NCI-H146 treated with DMSO at 0.1 percent for 48 hours (cell line): ENCODE data around the gene KDELR3.
"Not testable (repeated sequence)": the region's sequence is repeated elsewhere in the genome, so short reads cannot be mapped to it uniquely, and the experiment has no call there.

Source experiments
- DNase-seq: peaks from one replicate; lab custom pipeline; 2025; ENCODE audit not compliant: unreplicated experiment; lab: John Stamatoyannopoulos, UW

Gene KDELR3

DNA sequence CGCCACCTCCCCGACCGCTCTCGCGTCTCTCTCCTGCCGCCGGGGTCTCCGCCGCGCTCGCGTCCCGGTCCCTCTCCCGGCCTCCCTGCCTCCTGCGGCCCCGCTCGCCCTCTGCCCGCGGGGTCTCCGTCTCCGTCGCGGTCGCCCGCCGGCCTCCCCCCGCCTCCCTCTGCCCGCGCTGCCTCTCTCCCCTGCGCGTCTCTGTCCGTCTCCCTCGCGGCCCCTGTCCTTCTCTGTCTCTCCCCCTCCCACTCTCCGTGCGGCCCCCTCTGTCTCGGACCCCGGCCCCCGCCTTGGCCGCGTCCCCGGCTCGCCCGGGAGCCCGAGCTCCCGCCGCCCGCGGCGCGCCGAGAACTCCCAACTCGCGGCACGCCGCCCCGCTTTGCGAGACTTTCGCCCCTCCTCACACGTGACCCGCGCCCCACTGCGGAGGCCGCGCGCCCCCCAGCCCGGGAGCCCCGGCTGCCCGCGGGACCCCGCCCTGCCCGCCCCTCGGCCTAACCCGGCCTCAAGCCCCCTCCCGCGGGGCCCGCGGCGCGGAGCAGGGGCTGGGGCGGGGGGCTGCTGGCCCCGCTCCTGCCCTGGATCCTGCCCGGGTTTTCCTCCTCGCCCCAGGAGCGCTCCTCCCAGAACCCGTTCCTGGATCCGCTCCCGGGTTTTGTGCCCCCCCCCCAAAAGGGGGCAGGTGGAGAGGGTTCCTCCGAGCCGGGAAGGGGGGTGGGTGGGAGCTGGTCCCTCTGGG lies 12.2 kb upstream of the KDELR3 start:
- no peak for DNase-seq

DNA sequence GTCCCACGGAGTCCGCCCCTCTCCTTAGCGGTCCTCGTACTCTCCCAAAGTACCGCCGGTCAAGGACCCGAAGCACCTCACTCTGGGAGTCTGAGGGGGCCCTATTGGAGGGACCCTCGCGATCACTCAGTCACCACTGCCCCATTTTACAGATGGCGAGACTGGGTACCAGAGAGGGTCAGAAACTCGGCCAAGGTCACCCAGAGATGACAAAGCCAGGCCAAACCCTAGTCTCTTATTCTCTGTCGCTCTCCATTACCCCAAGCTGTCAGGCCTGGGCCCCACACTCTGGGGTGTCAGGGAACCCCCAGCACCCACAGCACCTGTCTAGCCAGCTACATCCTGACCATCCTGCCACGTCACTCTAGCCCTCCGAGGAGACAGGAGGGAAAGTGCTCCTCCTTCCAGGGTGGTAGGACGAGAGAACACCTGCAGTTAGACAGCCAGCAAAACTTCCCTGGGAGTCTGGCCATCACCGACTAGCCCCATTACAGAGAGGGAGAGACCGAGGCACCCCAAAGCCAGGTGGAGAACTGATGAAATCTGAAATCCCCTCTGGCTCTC lies 11.5 kb upstream of the KDELR3 start:
- DNase-seq, result no peak

DNA sequence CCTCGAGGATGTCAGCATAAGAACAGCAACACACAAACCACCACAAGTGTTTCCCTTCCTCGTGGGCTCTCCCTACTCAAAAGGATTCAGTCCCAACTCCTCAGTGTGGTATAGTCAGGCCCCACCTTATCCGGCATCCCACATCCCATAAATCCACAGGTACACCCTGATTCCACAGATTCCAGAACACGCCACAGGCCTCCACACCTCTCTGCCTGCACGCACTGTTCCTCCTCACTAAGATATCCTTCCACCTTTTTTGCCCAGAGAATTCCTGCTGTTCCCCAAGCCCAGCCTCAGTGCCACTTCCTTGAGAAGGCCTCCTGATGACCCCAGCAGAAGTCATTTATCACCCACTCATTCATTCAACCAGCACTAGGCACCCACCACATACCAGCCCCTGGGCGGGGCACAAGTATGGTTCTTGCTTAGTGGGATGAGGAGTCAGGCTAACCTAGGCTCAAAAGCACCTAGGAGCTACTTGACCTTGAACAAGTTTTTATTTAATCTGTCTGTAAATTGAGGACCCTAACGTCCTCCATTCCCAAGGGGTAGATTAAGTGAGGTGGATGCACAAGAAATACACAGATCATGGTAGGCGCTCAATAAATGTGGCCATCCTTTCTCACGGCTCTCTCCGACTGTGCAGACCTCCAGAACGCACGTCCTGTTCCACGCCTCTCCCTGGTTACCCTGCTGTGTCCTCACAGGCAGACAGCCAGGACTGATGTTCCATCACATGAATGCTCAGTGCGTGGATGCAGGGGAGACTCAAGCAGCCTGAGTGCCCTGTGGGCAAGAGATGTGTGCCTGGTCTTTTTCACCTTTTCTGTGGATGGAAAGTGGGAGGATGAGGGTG lies 10.8 kb upstream of the KDELR3 start:
- no peak for DNase-seq

DNA sequence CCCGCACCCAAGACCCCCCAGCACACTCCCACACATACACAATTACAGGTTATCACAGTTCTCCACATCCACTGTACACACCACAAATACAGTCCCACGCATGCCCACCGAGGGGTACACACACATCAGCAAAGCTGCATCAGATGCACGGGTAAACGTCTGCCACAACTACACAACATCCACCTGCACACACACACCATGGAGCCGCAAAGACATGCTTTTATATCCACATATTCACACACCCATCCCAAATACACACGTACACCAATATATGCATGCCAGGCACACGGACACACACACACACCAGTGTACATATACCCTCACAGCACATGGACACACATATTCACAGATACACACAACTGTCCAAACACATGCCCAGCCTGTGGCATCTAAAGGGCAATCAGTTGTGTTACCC lies 7.5 kb upstream of the KDELR3 start:
- DNase-seq, result no peak

DNA sequence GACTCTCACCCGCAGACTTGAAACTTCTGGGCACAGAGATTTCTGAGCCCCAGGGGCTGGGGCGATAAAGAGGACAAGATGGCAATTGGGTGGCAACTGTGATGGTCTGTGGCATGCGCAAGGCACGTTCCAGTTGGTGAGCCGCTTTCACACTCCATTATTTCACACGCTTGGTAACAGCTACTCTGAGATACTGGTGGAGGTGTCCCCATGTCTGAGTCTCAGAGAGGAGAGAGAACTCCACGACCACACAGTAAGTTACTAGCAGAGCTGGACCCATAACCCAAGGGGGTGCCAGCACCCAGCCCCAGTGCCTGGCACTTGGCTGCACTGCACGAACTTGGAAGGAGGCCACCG lies 6.9 kb upstream of the KDELR3 start:
- DNase-seq, result no peak

DNA sequence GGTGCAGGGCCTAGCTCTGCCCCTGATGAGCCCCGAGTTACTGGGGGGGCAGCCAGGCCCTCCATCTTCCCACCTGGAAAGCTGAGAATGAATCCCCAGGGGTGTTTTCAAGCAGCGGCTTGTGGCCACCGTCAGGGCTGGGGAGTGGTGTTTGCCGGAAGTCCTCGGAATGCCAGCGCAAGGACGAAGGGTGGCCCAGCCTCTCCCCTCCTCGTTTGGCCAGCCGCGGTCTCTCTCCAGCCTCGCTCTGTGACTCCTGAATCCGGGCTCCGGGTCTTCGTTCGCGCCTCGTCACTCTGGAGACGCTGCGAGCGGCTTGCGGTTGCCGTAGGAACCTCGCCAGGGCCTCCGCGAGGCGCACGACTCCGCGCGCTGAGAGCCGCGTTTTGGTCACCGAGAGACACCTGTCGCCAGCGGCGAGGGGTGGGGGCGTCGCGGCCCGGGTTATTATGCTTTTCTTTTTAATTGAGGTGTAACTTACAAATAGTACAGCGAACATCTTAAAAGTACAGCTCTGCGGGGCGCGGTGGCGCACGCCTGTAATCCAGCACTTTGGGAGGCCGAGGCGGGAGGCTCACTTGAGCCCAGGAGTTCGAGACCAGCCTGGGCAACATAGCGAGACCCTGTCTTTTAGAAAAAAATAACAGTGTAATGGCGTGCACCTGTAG lies 6.3 kb upstream of the KDELR3 start:
- DNase-seq, result peak; percentile 65

DNA sequence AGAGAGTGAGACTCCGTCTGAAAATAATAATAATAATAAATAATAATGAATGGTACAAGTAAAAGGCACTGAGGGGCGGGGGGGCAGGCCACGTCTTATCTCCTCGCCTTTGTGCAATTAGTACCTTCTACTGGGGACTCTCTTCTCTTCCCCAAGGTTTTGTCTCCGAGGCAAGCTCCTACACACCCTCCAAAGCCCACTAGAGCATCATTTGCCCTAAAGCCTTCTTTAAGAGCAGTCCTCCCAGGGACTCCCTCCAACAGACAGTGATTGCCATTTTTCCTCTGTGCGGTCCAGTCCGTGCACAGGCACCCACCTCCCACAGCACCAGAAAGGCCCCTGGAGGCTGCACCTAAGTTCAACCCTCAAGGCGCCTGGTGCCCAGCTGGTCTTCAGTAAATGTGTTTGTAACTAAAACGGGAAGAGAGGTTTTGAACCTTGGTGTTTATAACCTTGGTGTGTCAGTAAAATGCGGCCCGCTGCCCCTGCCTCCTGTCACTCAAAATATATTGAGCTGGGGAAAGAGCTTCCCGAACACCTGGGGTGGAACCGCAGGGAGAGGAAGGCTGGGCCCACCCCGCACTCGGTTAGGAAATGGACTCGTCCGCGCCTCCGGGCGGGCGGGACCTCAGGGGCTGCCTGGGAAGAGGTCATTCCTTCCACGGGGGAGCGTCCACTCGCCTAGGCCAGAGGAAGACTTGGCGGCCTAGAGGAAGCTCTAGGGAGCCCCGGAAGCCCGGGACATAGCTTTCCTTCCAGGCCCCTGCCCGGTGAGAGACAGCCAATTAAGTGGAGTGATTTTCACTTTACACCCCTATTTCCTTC lies 4.7 kb upstream of the KDELR3 start:
- no peak for DNase-seq

DNA sequence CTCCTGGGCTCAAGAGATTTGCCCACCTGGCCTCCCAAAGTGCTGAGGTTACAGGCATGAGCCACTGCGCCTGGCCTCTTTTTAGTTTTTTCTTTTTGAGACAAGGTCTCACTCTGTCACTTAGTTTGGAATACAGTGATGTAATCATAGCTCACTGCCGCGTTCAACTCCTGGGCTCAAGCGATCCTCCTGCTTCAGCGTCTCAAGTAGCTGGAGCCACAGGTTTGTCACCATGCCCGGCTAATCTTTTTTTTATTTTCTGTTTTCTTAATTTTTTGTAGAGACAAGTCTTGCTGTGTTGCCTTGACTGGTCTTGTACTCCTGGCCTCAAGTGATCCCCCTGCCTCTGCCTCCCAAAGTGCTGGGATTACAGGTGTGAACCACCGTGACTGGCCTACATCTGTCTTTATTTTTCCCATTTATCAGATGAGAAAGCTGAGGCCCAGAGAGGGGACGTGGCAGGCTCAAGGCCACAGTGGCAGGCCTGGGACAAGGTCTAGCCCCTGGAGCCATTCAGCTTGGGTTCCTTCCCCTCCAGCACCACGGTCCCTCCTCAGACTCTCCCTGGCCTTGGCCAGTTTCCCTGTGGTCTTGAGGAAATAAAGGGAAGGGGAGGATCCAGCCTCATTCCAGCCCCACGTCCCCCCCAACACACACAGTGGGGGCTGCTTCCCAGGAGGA lies 2.8 kb upstream of the KDELR3 start:
- no peak for DNase-seq

DNA sequence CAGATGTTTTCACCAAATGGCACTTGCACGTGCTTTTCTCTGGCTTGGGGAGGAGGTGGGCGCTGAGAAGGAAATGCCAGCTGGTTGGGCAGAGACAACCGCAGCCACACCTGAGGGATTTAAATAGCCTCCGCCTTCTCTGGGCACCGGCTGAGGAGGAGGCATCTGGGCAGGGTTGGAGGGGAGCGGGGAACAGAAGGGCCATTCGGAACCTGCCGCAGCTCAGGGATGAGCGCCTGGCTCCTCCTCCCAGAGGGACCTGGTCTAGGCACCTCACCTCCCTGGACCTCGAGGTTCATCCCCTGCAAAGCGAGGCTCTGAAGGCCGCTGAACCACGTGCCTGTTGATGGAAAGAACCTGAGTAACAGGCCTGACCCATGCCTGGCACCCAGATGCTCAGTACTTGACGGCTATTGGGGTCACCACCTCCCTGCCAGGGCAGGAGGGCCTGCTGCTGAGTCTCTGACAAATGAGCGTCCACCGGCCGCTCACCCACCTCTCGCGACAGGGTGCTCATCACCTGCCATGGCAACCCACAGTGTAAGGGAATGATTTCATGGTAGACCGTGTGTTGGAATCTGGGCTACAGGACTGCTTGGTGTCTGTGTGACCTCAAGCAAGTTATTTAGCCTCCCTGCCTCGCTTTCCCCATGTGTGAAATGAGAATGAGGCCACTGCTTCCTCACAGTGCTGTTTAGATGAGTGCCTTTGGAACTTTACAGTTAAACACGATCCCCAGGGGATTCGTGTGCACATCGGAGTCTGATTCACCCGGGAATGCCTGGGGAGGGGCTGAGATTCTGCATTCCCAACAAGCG lies 2.0 kb upstream of the KDELR3 start:
- DNase-seq, result no peak

DNA sequence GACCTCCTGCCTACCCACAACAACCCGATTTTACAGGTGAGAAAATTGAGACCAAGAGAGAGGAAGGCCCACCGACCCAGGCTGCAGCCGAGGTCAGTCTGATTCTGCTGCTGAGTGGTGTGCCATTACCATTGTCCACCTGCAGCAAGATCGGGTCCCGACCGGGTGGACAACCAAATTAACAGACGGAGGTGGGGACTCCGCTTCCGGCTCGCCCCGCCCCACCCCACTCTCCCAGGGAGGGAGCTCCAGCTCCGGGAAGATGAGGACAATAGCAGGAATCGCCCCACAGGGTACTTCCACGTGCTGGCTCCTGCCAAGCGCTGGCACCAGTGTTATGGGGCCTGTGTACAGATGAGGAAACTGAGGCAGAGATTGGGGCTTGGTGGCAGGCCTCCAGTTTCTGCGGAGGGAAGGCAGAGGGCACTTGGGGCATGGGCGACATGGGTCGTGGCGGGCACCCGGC lies 425 bp upstream of the KDELR3 start:
- DNase-seq, result no peak

DNA sequence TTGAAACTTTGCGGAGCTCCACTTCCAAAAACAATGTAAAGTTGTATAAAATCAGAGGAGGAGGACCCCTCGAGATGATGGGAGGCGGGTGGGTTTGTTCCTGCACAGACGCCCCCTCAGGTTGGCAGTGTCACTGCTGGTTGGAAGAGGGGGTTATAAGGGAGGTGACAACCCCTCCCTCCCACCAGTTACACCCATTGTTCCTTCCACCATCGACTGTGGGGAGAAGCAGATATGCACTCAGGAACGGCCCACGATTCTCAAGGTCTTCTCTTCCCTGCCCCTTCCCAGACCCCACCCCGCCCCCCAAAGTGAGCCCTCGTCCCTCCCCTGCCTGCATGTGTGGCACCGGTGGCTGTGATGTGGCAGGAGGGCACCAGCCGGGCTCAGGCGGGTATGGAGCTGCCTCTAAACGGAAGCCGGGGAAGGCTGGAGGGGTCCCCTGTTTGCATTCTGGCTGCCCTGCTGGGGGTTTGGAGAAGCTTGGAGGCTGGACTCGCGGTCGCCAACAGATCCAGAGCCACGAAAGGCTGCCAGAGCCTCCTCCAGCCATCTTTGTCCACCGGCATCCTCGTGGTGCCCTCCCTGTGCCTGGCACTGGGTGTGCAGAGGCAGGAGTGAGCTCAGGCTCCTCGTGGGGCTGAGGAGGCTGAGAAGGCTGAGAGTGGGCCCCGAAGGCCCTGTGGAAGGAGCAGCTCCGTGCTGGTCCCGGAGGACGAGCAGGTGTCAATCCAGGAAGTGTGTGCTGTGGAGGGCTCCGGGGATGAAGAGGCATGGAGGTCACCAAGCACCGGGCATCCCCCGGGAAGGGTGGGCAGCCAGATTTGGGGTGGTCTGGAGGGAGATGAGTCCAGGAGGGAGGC lies 778 bp downstream of the KDELR3 start:
- no peak for DNase-seq

DNA sequence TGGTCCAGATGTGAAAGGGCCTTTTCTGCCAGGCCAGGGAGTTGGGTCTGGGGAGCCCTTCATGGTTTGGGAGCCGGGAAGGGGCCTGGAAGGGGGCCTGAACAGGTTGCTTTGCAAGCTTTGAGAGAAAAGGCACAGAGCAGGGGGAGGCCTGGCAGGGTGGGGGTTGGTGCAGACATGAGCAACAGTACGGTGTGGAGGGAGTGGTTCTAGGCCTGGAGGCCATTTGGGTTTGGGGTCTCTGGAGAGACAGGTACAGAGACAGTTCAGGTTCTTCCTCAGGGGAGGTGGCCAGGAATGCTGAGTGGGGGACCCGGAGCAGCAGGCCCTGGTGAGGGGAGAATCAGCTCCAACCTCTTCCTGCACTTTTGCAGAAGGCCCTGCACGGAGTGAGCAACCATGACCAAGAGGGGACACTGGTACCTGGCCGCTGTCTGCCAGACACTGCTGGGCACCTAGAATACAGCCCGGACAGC lies 1.4 kb downstream of the KDELR3 start:
- no peak for DNase-seq

DNA sequence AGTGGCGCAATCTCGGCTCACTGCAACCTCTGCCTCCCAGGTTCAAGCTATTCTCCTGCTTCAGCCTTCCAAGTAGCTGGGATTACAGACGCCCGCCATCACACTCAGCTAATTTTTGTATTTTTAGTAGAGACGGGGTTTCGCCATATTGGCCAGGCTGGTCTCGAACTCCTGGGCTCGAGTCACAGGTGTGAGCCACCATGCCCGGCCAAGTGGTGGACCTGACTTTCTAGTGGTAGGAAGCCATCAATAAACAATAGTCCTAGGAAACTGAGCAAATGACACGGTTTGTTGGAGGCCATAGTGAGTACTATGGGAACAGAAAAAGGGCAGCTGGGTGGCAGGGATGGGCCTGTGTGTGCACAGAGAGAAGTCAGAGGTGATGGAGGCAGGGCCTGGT lies 2.3 kb downstream of the KDELR3 start:
- DNase-seq, result not testable (repeated sequence)

DNA sequence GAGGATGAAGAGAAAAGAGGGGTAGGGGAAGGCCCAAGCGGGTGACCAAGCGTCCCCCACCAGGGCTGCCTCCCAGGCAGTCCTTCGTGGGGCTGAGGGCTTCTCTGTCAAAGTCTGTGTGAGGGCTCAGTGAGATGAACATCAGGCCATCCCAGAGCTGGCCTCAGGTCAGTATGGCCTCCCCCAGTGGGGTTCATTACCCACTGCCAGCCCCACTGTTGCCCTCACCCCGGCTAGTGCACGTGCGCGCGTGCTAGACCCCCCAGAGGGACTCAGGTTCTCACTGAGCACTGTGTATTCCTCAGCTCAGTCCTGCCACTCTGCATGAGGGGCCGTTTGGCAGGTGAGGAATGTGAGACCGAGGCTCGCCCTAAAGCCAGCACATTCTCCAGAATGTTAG lies 3.3 kb downstream of the KDELR3 start:
- DNase-seq, result no peak

DNA sequence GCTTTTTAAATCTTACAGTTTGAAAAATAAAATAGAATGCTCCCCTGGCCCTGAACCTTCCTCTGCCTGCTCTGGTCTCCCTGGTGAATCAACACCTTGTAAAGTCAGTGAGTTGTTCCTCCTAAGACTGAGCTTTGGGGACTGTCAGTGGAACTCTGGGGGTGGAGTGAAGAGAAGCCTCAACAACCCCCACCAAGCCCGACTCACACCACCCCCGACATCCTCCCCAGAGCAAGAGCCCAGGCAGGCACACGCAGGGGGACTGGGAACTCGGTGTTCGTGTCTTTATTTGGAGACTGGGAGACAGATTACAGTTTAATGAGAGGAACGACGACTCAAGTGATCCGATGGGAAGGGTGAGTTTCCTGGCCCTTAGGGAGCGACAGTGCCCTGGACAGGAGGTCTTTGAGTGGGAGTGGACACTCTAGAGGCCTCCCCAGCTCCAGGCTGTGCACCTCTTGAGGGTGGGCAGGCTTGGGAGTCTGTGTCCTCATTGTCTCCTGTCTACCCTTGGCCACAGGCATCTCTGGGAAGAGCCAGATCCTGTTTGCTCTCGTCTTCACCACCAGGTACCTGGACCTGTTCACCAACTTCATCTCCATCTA lies 6.2 kb downstream of the KDELR3 start:
- DNase-seq, result no peak

DNA sequence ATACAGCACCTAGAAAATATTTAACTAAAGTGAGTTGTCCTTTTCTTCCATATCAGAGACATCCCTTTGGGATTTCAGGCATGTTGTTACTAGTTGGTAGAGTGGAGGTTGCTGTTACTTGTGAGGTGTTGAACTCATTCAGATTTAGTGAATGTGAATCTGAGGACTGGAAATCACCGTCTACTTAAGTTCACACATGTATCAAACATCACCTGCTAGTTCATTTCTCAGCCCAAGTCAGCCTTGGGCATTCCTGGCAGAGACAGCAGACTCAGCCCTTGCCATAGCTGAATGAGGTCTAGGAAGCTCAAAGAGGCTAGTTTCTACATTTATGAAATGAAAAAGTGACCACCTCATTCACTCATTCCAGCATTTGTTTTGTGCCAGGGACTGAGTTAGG lies 9.7 kb downstream of the KDELR3 start:
- no peak for DNase-seq

DNA sequence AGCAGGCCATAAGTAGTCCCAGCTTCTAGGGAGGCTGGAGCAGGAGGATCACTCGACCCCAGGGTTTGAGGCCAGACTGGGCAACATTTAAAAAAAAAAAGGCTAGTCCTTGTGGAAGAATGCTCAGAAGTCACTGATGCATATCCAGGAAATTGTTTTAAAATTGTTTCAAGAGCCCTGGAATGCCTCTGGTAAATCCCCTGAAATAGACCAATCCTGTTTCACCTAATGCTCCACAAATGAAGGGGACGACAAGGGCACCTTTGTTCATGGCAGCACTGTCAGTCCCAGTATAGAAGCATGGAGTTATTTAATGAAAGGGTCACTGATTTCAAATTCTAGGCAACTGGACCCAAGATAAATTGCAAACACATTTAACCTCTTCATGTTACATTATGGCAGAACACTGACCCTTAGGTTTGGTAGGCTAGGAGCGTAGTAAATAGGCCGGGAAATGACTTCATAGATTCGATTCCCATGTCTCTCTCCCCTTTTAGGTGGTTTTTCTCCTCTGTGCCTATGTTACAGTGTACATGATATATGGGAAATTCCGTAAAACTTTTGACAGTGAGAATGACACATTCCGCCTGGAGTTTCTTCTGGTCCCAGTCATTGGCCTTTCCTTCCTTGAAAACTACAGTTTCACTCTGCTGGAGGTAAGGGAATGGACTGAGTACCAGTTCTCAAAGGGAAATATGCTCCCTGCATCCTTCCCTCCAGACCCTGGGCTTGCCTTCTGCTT lies 11.4 kb downstream of the KDELR3 start:
- no peak for DNase-seq
